Measurements from ENCODE around the gene ZNF302.
"Not testable (repeated sequence)": the region's sequence is repeated elsewhere in the genome, so short reads cannot be mapped to it uniquely, and the experiment has no call there.

Gene ZNF302

DNA sequence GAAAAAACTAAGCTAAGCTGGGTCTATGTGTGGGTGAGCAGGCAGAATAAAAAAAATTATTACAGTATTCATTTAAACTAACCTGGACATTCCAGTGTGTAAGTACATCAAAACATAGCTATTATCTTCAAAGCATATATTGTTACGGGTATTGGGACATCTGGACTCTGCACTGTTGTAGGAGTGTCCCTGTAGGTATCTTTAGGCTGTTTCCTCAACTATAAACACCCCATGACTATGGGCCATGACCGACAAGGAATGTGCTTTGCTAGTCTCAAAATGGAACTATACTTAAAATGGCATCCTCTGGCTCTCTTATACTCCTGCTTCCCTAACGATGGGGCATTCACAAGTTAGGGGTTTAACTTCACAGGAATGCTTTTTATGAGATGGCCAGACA, 3.9 kb upstream of the ZNF302 start:
- no peak for DNase-seq

DNA sequence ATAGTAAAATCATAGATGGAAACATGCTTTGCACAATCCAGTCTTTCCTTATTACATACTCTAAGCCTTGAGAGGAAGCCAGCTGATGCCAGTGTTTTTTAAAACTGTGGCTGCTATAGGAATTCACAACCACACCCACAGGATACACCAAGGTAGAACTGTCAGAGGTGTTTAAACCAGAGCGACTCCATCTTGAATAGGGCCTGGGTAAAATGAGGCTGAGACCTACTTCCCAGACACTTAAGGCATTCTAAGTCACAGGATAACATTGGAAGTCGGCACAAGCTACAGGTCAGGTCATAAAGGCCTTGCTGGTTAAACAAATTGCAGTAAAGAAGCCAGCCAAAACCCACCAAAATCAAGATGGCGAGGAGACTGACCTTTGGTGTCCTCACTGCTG, 2.2 kb upstream of the ZNF302 start:
- DNase-seq = no peak

- DNase-seq = no peak
Measured at GRCh38 chr19:34675919-34676318, 1.6 kb upstream of the ZNF302 start.

DNA sequence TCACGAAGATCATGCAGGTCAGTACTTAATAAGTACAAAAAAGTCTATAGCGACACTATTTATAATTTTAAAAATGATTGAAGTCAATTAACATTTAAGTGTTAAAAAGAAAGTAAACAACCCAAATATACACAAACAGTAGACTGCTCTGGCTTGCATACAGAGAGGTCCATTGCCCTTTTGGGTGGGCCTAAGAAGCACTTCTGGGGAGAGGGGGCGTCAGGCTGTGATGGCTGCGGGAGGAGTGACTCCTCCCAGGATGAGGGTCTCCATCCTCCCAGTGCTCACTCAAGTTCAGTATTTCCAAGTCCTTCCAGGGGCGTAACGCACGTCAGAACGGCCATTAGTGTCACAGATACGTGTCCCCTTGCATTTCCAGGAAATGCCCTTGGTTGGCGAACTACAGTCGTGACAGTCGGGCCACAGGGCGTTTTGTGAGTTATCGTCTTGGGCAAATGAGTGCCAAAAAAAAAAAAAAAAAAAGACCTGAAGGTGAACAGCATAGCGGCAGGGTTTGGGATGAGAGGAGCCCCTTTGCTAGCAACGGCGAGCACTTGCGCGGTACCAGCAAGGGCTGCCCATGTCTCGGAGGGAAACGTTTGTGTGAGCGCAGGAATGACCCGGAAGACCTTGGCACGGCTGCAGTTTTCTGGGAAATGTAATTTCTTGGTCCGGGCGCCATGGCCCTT, 637 bp upstream of the ZNF302 start, which contains the start of gene SCGB2B2:
Gene SCGB2B2, minus strand, starts transcription at position 463 of the 689 bp plus-strand sequence. CDS start 82,596 bp downstream, outside the sequence.
- DNase-seq = peak; percentile 67

DNA sequence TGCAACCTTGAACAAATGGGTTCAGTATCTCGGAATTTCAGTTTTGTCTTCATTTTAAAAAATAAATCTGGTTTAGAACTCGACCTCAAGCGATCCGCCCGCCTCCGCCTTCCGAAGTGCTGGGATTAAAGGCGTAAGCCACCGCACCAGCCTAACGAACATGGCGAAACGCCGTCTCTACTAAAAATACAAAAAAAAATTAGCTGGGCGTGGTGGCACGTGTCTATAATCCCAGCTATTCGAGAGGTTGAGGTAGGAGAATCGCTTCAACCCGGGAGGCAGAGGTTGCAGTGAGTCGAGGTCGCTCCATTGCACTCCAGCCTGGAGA, 571 bp downstream of the ZNF302 start:
- DNase-seq = no peak

- no peak for DNase-seq
Measured at GRCh38 chr19:34678421-34678820, 943 bp downstream of the ZNF302 start.

DNA sequence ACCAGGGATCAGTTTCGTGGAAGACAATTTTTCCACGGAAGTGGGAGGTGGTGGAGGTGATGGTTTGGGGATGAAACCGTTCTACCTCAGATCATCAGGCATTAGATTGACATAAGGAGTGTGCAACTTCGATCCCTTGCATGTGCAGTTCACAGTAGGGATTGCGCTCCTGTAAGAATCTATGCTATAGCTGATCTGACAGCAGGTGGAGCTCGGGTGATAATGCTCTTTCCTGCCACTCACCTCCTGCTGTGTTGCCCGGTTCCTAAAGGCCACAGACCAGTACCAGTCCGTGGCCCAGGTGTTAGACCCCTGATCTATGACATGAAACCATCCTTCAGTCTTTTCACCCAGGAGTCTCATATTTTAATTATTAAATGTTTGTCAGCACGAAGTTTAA, 4.0 kb downstream of the ZNF302 start:
- DNase-seq = no peak

- not testable (repeated sequence) for DNase-seq
Measured at GRCh38 chr19:34685266-34685665, 7.8 kb downstream of the ZNF302 start.

DNA sequence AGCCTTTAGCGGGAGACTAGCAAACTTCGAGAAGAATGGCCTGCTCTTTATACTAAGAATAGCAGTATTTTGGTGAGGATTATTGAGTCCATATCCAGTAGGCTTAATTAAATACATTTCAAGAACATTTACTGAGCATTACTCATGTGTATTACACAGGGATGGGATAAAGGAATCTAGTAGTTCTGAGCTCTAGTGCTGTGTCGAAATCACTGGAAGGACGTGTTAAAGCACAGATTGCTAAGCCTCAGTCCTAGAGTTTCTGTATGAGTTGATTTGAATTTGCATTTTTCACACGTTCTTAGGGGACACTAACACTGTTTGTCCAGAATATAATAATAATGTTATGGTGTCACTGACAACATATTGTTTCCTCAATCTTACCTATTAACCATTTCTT, 9.0 kb downstream of the ZNF302 start:
- no peak for DNase-seq

DNA sequence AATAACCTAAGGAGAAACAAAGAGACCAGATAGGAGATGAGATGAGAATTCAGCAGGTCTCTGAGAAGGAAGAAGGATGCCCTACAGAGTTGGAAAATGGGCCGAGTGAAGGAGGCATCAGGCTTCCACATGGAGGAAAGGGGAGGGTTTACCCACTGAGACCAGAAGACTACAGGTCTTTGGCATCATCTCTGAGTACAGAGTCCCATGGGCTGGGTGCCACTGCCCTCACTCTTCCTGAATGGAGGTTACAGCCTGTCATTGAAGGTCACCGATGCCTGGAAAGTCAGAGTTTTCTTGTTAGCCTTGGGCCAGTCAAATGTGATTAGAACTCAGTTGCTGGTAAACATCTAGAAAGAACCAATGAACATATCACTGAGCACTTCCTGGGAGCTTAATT, 9.9 kb downstream of the ZNF302 start:
- DNase-seq = no peak

GRCh38 chr19:34688592-34688991, 11.1 kb downstream of the ZNF302 start:
- no peak for DNase-seq

- no peak for DNase-seq
Measured at GRCh38 chr19:34690372-34690771, 12.9 kb downstream of the ZNF302 start.

GRCh38 chr19:34692549-34692948, 15.1 kb downstream of the ZNF302 start:
- no peak for DNase-seq

GRCh38 chr19:34707661-34708060, 30.2 kb downstream of the ZNF302 start:
- DNase-seq = no peak

DNA sequence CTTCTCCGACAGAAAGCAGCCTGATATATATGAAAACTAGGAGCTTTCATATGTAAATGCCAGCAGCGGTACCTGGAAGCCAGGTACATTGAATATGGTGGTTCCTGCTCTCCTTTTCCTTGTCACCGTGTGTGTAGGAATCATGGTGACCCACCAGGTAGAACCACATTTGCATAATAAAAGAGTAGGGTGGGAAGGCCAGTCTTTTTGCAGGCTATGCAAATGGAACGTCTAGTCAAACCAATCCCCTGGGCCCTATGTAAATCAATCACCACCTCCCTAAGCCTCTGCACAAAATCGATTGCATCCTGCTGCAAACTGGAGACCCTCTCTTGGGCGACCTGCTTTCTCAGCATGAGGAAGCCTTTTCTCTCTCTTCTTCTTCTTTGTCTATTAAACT, 34.4 kb downstream of the ZNF302 start:
- no peak for DNase-seq

GRCh38 chr19:34712395-34713261, 35.1 kb downstream of the ZNF302 start:
- DNase-seq = peak; percentile 52

- DNase-seq = no peak
Measured at GRCh38 chr19:34713262-34713637, 35.8 kb downstream of the ZNF302 start.

GRCh38 chr19:34715357-34715756, 37.9 kb downstream of the ZNF302 start:
- DNase-seq = no peak

DNA sequence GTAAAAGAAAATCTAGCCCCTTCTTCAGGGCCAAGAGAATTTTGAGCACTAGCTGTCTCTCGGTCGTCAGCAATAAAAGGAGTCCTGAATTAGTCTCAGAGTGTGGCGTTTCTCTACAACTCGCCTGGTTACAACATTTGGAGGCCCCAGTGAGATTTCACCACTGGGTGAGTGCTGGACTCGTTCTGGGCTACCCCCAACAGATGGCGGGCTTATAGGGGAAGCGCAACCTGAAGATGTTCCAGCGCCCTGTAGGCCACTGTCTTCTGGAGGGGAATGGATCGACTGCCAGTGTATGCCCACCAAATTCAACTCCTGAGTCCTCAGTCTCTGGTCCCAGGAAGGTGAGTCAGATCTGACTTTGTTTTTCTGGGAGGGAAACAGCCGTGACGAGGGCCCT, 44.9 kb downstream of the ZNF302 start:
- peak; percentile 19 for DNase-seq

DNA sequence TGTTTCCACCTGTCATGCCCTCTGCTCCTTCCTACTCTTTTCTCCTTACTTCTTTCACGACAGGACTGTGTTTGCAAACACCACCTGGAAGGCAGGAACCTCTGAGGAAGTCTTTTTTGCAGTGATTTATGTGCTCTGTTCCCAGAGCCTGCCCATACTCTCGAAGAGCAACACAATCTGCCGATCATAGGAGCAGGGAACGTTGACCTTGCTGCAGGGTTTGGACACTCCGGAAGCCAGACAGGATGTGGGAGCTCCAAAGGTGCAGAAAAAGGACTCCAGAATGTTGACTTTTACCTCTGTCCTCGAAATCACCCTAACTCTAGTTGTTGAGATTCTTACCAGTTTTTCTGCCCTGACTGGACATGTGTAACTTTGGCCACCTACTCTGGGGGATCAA, 47.9 kb downstream of the ZNF302 start:
- DNase-seq = no peak

- no peak for DNase-seq
Measured at GRCh38 chr19:34731019-34731829, 53.7 kb downstream of the ZNF302 start.

GRCh38 chr19:34731964-34732363, 54.5 kb downstream of the ZNF302 start:
- DNase-seq = no peak

- DNase-seq = no peak
Measured at GRCh38 chr19:34732612-34733211, 55.2 kb downstream of the ZNF302 start.

Data from NCI-H226 (cell line).